Measurements from ENCODE around the gene UBLCP1.
"Not testable (repeated sequence)": the region's sequence is repeated elsewhere in the genome, so short reads cannot be mapped to it uniquely, and the experiment has no call there.

UBLCP1 gene

DNA sequence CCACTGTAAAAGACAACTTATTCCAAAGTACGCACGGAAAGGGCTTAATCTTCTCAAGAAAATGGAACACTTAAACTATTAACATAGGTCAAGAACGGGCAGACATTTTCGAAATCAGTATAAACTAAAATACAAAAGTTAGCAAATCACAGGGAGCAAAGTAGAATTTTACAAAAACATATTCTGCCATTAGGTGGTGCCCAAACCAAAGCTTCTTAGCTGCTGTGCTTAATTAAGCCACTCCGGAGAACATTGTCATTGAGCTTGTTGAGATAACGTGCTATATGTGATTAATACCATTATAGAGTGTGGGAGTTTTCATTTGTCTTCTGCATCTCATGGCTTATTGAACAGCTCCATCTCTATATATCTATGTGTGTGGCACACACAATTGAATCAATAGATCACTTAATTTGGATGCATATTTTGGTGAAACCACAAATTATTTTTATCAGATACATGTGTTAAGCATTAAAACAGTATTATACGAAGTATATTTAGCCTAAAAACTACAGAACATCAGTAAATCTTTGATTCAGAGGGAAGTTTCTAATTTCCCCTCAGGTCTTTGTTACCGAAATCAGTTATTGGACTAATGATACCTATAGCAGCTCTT, 23.4 kb downstream of the UBLCP1 start:
- Histone ChIP-seq H3K4me1 (ENCODE audit: control insufficient read depth, insufficient read depth, low read length) (no peaks in the 10 kb centered on the region), H3K27me3 (ENCODE audit: control insufficient read depth, insufficient read depth, low read length) (no peaks in the 10 kb centered on the region), H3K36me3 (ENCODE audit: control insufficient read depth, insufficient read depth, low read length) (peaks cover 15% of the 10 kb centered on the region; the same call in 1 of the 2 replicates), H3K4me3 (ENCODE audit: low read depth, low read length) (no peak overlapping the region), H3K27ac (ENCODE audit: low read depth, low read length) (no peak overlapping the region), H3K9ac (ENCODE audit: low read length) (no peak overlapping the region), H3K9me3 (ENCODE audit: control insufficient read depth, insufficient read depth, low read depth, low read length) (no peaks in the 10 kb centered on the region)

DNA sequence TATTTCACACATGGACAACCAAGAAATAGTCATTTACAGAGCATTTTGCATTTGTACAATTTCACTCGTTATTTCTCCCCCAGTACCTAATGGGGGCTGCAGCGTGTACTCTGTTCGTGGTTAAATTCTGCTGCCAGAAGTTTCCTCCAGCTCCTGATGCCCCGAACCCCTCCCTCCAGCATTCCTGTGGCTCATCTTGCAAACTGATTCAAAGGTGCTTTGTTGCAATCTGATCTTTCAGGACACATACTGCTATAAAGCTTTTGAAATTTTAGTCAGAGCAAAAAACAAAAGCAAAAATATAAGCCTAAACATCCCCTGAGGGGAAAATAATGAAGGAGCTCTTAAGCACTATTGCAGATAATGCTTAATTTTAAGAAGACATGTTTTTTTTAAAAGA, 27.7 kb downstream of the UBLCP1 start:
- H3K27me3 ChIP-seq (ENCODE audit: control insufficient read depth, insufficient read depth, low read length), result no peaks in the 10 kb centered on the region
- no peaks in the 10 kb centered on the region for H3K36me3 ChIP-seq (ENCODE audit: control insufficient read depth, insufficient read depth, low read length)
- H3K4me3 ChIP-seq (ENCODE audit: low read depth, low read length), result no peak overlapping the region
- H3K4me1 ChIP-seq (ENCODE audit: control insufficient read depth, insufficient read depth, low read length), result no peaks in the 10 kb centered on the region
- no peaks in the 10 kb centered on the region for H3K9me3 ChIP-seq (ENCODE audit: control insufficient read depth, insufficient read depth, low read depth, low read length)
- no peak overlapping the region for H3K27ac ChIP-seq (ENCODE audit: low read depth, low read length)
- no peak overlapping the region for H3K9ac ChIP-seq (ENCODE audit: low read length)

DNA sequence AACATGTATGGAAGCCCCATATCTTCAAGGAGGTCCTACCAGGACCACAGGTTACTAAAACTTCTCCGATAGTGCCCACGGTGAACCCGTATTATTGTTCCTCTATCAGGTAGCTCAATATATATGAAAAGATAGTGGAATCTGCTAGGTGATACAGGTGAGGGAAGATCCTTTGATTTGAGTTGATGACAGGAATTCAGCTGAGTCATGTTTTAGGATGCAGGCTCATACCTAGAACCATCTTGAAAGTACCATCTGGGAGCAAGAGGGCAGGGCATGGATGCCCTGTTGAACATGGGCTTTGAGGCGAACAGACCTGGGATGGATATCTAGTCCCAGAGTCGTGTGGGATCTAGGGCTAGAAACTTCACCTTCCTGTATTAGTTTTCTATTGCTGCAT, 31.8 kb downstream of the UBLCP1 start:
- no peak overlapping the region for H3K4me3 ChIP-seq (ENCODE audit: low read depth, low read length)
- H3K4me1 ChIP-seq (ENCODE audit: control insufficient read depth, insufficient read depth, low read length), result no peaks in the 10 kb centered on the region
- no peaks in the 10 kb centered on the region for H3K36me3 ChIP-seq (ENCODE audit: control insufficient read depth, insufficient read depth, low read length)
- no peak overlapping the region for H3K27ac ChIP-seq (ENCODE audit: low read depth, low read length)
- H3K9ac ChIP-seq (ENCODE audit: low read length), result no peak overlapping the region
- H3K9me3 ChIP-seq (ENCODE audit: control insufficient read depth, insufficient read depth, low read depth, low read length), result peaks cover 17% of the 10 kb centered on the region
- H3K27me3 ChIP-seq (ENCODE audit: control insufficient read depth, insufficient read depth, low read length), result no peaks in the 10 kb centered on the region

DNA sequence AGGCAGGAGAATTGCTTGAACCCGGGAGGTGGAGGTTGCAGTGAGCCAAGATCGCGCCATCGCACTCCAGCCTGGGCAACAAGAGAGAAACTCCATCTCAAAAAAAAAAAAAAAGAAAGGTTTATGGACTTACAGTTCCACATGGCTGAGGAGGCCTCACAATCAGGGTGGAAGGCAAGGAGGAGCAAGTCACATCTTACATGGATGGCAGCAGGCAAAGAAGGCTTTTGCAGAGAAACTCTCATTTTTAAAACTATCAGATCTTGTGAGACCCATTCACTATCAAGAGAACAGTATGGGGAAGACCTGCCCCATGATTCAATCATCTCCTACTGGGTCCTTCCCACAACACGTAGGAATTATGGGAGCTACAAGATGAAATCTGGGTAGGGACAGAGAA, 34.2 kb downstream of the UBLCP1 start:
- not testable (repeated sequence) for H3K27ac ChIP-seq (ENCODE audit: low read depth, low read length)
- H3K9me3 ChIP-seq (ENCODE audit: control insufficient read depth, insufficient read depth, low read depth, low read length), result peaks cover 28% of the 10 kb centered on the region

DNA sequence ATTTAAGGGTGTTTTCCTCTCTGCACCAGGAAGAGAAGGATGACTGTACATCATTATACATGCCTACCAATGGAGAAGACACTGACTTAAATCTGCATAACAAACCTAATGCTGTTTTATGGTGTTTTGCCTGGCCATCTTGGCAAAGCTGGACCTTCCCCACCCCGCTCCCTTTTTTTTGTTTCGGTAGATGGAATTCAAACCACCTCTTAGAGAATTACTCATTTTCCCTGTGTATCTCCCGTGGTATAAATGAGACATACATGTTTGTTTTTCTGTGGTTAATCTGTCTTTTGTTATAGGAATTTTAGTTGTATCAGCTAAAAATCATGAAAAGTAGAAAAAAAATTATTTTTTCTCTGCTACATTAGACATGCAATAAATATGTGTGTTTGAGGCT, 38.4 kb downstream of the UBLCP1 start:
- Histone ChIP-seq H3K27me3 (ENCODE audit: control insufficient read depth, insufficient read depth, low read length) (no peaks in the 10 kb centered on the region), H3K4me1 (ENCODE audit: control insufficient read depth, insufficient read depth, low read length) (no peaks in the 10 kb centered on the region), H3K27ac (ENCODE audit: low read depth, low read length) (no peak overlapping the region), H3K9ac (ENCODE audit: low read length) (no peak overlapping the region), H3K9me3 (ENCODE audit: control insufficient read depth, insufficient read depth, low read depth, low read length) (peaks cover 40% of the 10 kb centered on the region), H3K36me3 (ENCODE audit: control insufficient read depth, insufficient read depth, low read length) (no peaks in the 10 kb centered on the region), H3K4me3 (ENCODE audit: low read depth, low read length) (no peak overlapping the region)

More for the DNA sequence above, 34.2 kb downstream of the UBLCP1 start:
- H3K36me3 ChIP-seq (ENCODE audit: control insufficient read depth, insufficient read depth, low read length); H3K4me1 ChIP-seq (ENCODE audit: control insufficient read depth, insufficient read depth, low read length); H3K9ac ChIP-seq (ENCODE audit: low read length); H3K4me3 ChIP-seq (ENCODE audit: low read depth, low read length); H3K27me3 ChIP-seq (ENCODE audit: control insufficient read depth, insufficient read depth, low read length): not testable (repeated sequence)

DNA sequence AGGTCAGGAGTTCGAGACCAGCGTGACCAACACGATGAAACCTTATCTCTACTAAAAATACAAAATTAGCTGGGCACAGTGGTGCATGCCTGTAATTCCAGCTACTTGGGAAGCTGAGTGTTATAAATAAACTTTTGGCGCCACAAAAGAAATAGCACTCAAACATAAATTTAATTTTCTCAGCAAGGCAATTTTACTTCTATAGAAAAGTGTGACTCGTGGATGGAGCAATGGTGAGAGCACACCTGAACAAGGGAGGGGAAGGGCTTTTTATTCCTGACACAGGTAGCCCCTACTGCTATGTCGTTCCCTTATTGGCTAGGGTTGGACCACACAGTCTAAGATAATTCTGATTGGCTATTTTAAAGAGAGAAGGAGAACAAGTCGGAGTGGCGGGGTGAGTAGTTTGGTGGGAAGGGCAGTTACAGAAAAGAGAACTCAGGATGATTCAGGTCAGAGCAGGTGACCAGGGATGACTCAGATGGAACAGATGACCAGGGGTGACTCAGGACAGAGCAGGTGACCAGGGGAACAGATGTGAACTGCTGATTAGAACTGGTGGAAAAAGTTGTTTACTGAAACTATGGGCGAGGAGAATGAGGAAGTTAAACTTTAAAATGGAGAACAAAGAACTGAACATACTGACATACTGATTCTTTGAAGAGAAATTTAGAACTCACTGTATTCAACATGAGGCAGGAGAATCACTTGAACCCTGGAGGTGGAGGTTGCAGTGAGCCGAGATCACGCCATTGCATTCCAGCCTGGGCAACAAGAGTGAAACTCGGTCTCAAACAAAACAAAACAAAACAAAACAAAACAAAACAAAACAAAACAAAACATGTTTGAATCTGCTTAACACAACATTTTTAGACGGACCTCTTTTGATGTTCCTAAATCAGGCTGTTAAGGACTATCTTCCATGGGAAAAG, 39.1 kb downstream of the UBLCP1 start:
- not testable (repeated sequence) for H3K4me3 ChIP-seq (ENCODE audit: low read depth, low read length); H3K4me1 ChIP-seq (ENCODE audit: control insufficient read depth, insufficient read depth, low read length); H3K27ac ChIP-seq (ENCODE audit: low read depth, low read length); H3K27me3 ChIP-seq (ENCODE audit: control insufficient read depth, insufficient read depth, low read length); H3K36me3 ChIP-seq (ENCODE audit: control insufficient read depth, insufficient read depth, low read length); H3K9ac ChIP-seq (ENCODE audit: low read length)
- H3K9me3 ChIP-seq (ENCODE audit: control insufficient read depth, insufficient read depth, low read depth, low read length), result peaks cover 40% of the 10 kb centered on the region

DNA sequence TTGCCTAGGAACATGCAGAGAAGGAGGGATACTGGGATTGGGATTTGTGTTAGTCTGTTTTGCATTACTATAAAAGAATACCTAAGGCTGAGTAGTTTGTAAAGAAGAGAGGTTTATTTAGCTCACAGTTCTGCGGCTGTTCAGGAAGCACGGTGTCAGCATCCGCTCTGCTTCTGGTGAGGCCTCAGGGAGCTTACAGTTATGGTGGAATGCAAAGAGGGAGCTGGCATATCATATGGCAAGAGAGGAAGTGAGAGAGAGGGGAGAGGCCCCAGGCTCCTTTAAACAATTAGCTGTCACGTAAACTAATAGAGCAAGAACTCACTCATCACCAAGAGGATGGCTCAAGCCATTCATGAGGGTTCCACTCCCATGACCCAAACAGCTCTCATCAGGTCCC, 40.2 kb downstream of the UBLCP1 start:
- Histone ChIP-seq H3K36me3 (ENCODE audit: control insufficient read depth, insufficient read depth, low read length) (no peaks in the 10 kb centered on the region), H3K9me3 (ENCODE audit: control insufficient read depth, insufficient read depth, low read depth, low read length) (peaks cover 30% of the 10 kb centered on the region), H3K4me1 (ENCODE audit: control insufficient read depth, insufficient read depth, low read length) (no peaks in the 10 kb centered on the region), H3K9ac (ENCODE audit: low read length) (no peak overlapping the region), H3K27me3 (ENCODE audit: control insufficient read depth, insufficient read depth, low read length) (peaks cover 2% of the 10 kb centered on the region), H3K4me3 (ENCODE audit: low read depth, low read length) (no peak overlapping the region), H3K27ac (ENCODE audit: low read depth, low read length) (no peak overlapping the region)

DNA sequence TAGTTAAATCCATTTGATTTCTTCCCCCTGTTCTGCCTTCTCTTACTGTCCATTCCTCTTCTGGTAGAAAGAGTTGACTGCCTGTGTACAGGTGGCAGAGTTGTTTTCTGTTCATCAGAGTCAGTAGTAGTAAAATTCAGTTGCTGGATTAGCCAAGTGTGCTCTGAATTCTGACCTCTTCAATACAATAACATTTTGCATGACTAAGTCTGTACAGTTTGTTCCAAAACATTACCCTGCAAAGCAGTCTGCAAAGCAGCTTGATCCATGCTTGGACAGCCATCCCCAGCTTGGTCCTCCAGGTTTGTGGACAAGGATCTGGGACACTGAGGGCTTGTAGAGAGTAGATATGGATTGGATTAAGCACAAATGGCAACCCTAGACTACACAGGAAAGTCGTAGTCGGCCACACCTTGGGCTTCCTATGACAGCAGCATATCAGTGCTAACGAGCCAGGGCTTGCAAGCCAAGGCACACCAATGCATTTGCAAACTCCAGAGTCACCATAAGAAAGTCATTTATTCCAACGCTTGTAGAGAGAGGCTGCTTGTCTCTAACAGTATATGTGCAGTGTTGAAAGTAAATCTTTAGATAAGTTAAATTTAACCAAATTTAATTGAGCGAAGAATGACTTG, 42.0 kb downstream of the UBLCP1 start:
- H3K9ac ChIP-seq (ENCODE audit: low read length), result no peak overlapping the region
- no peak overlapping the region for H3K4me3 ChIP-seq (ENCODE audit: low read depth, low read length)
- peaks cover 23% of the 10 kb centered on the region for H3K9me3 ChIP-seq (ENCODE audit: control insufficient read depth, insufficient read depth, low read depth, low read length)
- 0 out of 2 replicates have a peak, but pooled peaks cover 1% of the 10 kb centered on the region for H3K4me1 ChIP-seq (ENCODE audit: control insufficient read depth, insufficient read depth, low read length)
- H3K27me3 ChIP-seq (ENCODE audit: control insufficient read depth, insufficient read depth, low read length), result peaks cover 20% of the 10 kb centered on the region
- no peaks in the 10 kb centered on the region for H3K36me3 ChIP-seq (ENCODE audit: control insufficient read depth, insufficient read depth, low read length)
- no peak overlapping the region for H3K27ac ChIP-seq (ENCODE audit: low read depth, low read length)

DNA sequence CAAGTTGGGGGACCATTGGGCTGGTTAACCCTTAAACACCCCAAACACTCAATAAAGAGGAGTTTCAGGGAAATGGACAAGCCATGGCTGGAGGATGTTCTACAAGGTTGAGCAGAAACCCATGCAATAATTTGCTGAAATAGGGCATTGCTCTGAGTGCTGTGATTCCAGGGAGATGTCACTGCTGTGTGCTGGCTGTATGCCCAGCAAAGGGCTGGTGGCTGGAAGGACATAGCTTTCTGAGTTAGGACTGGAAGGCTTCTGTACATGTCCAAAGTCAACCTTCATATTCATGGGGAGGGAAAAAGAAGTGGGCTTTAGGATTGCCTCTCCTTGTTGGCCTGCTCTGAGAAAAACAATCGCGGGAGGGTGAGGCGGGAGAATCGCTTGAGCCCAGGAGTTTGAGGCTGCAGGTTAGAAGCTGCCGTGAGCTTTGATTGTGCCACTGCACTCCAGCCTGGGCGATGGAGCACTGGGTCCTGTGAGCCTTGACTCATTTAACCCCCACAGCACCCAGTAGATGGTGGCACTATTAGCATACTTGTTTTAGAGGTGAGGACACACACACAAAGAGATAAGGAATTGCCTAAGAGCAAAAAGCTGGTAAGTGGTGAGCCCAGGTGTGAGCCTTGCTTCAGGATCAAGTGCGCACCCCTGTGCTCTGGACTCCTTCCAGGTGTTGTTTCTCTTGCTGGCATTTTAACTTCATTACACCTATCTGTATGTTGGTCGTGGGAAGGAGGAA, 46.8 kb downstream of the UBLCP1 start:
- Histone ChIP-seq H3K27ac (ENCODE audit: low read depth, low read length) (no peak overlapping the region), H3K9ac (ENCODE audit: low read length) (no peak overlapping the region), H3K27me3 (ENCODE audit: control insufficient read depth, insufficient read depth, low read length) (peaks cover 43% of the 10 kb centered on the region), H3K4me3 (ENCODE audit: low read depth, low read length) (peak overlapping the region; percentile 53), H3K9me3 (ENCODE audit: control insufficient read depth, insufficient read depth, low read depth, low read length) (no peaks in the 10 kb centered on the region), H3K36me3 (ENCODE audit: control insufficient read depth, insufficient read depth, low read length) (no peaks in the 10 kb centered on the region), H3K4me1 (ENCODE audit: control insufficient read depth, insufficient read depth, low read length) (peaks cover 12% of the 10 kb centered on the region)

DNA sequence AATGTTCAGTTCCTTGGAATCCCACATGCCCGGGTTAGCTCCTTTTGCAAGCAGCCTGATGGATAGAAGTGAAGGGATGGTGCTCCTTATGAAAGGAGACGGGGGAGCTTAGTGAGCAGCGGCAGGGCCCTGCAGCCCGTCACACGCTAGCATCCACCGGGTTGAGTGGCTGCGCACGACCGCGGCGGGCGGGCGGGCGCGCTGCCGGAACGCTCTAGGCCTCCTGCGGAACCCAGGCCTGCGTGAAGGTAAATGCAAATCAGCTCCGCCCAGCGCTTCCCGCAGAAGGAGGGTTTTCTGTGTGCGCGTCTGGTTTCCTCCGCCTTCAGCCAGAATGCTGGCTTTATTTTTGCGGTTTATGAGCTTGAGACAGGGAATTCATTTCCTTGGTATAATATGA, 47.4 kb downstream of the UBLCP1 start:
- Histone ChIP-seq H3K9ac (ENCODE audit: low read length) (no peak overlapping the region), H3K27ac (ENCODE audit: low read depth, low read length) (no peak overlapping the region), H3K9me3 (ENCODE audit: control insufficient read depth, insufficient read depth, low read depth, low read length) (no peaks in the 10 kb centered on the region), H3K4me1 (ENCODE audit: control insufficient read depth, insufficient read depth, low read length) (peaks cover 12% of the 10 kb centered on the region), H3K36me3 (ENCODE audit: control insufficient read depth, insufficient read depth, low read length) (no peaks in the 10 kb centered on the region), H3K27me3 (ENCODE audit: control insufficient read depth, insufficient read depth, low read length) (peaks cover 43% of the 10 kb centered on the region), H3K4me3 (ENCODE audit: low read depth, low read length) (peak overlapping the region; percentile 53)
